ENCODE data around the gene SLC25A13. TPM values are rescaled to one million over a fixed set of nuclear protein-coding genes. Genes with fewer than 3 reads are reported as not detected.

Gene SLC25A13
- total and polyA plus RNA-seq, 2 of the 4 experiments (the other 2 are of a cell fraction) = 7.4 to 11.7 TPM

GRCh38 chr7:96282835-96283234, 39.1 kb downstream of the SLC25A13 start:
- no peak overlapping the region for H2BK20ac ChIP-seq (ENCODE audit: low read depth, low read length)
- no peak overlapping the region for H3K23ac ChIP-seq (ENCODE audit: low read depth, low read length)
- CTCF ChIA-PET = interaction anchor here (0.6 kb wide), 1 partner anchor 94 kb away, joined by 3 read pairs; no protein-coding TSS in a partner anchor
- H3K4me2 ChIP-seq (ENCODE audit: low read depth, low read length) = no peak overlapping the region
- no TSS peak for BruUV-seq (replicated peaks)
- intact Hi-C loops (cut with micrococcal nuclease) (no loop called here), dilution Hi-C loops (cut with HindIII; ENCODE audit: low sequenced_read_pairs, unreplicated experiment) (no loop called here), in situ Hi-C loops (cut with MboI; ENCODE audit: low sequenced_read_pairs) (no loop called here)
- TF ChIP-seq RCOR1 (IDR thresholded peaks at IDR 0.05; ENCODE audit: insufficient replicate concordance, low read length) (no peak), MAZ (IDR thresholded peaks at IDR 0.05; ENCODE audit: borderline replicate concordance, low read depth, low read length) (no peak), MXI1 (IDR thresholded peaks at IDR 0.05; ENCODE audit: borderline replicate concordance, low read depth, low read length) (no peak), NFE2L2 (IDR thresholded peaks at IDR 0.05; ENCODE audit: low read depth, low read length) (no peak), BHLHE40 (IDR thresholded peaks at IDR 0.05; ENCODE audit: low read depth, low read length) (no peak), ELK1 (IDR thresholded peaks at IDR 0.05; ENCODE audit: borderline replicate concordance, low read depth, low read length) (no peak), RAD21 (IDR thresholded peaks at IDR 0.05; ENCODE audit: low read length) (no peak), SMC3 (IDR thresholded peaks at IDR 0.05; ENCODE audit: low read depth, low read length) (no peak), CHD1 (IDR thresholded peaks at IDR 0.05; ENCODE audit: low read depth, low read length) (no peak), POLR2A (IDR thresholded peaks at IDR 0.05; ENCODE audit: low read depth, low read length) (no peak), MAFK (IDR thresholded peaks at IDR 0.05; ENCODE audit: low read depth, low read length) (no peak), USF2 (IDR thresholded peaks at IDR 0.05; ENCODE audit: low read depth, low read length) (no peak), CEBPB (IDR thresholded peaks at IDR 0.05; ENCODE audit: low read depth, low read length) (no peak), RFX5 (IDR thresholded peaks at IDR 0.05; ENCODE audit: low read depth, low read length) (no peak), CTCF (conservative IDR thresholded peaks at IDR 0.05; ENCODE audit: low read depth, low read length) (no peak), FOS (IDR thresholded peaks at IDR 0.05; ENCODE audit: low read depth, low read length) (no peak)
- no peak overlapping the region for H3K14ac ChIP-seq (replicated peaks; ENCODE audit: low read depth, low read length)
- H3K56ac ChIP-seq (ENCODE audit: extremely low read depth, insufficient read depth, low read length) = no peak overlapping the region
- H3K4me3 ChIP-seq (ENCODE audit: insufficient read depth, low read depth, low read length) = no peak overlapping the region
- no peak overlapping the region for H3K27ac ChIP-seq (ENCODE audit: insufficient read depth, low read length)
- peaks cover 6% of the 10 kb centered on the region; the same call in 1 of the 2 replicates for H3K9me1 ChIP-seq (ENCODE audit: insufficient read depth, low read length)
- no CpG with 5 or more reads among the region's 1 CpG for WGBS, 2 experiments (ENCODE audit: extremely low coverage in 2 of 2, insufficient read length in 1 of 2)
- no peak for DNase-seq
- H3K4ac ChIP-seq (ENCODE audit: low read depth, low read length) = no peak overlapping the region
- no peaks in the 10 kb centered on the region for H3K9me3 ChIP-seq (ENCODE audit: control insufficient read depth, insufficient read depth, low read length)
- no peak overlapping the region for H2BK120ac ChIP-seq (ENCODE audit: low read depth, low read length)
- no peak overlapping the region for H2AFZ ChIP-seq (replicated peaks; ENCODE audit: low read length, poor library complexity)
- H3K36me3 ChIP-seq (ENCODE audit: control insufficient read depth, insufficient read depth, low read length) = no peaks in the 10 kb centered on the region
- no peaks in the 10 kb centered on the region for H3K4me1 ChIP-seq (ENCODE audit: control insufficient read depth, insufficient read depth, low read length)
- no peak overlapping the region for H4K91ac ChIP-seq (ENCODE audit: insufficient read depth, low read depth, low read length)
- POLR2A ChIA-PET (ENCODE audit: unreplicated experiment) = no interaction called here
- no peak overlapping the region for H2BK5ac ChIP-seq (ENCODE audit: low read depth, low read length, poor library complexity, severe bottlenecking)
- peaks cover 22% of the 10 kb centered on the region in 2 experiments; a peak in 3 of 4 replicates for H3K79me1 ChIP-seq (ENCODE audit: low read depth in 1 of 2, low read length in 2 of 2)
- no peaks in the 10 kb centered on the region for H3K27me3 ChIP-seq (ENCODE audit: control insufficient read depth, insufficient read depth, low read length)
- no peak overlapping the region for H2BK15ac ChIP-seq (ENCODE audit: low read depth, low read length)
- H4K20me1 ChIP-seq (ENCODE audit: insufficient read depth, low read length) = 0 out of 2 replicates have a peak, but pooled peaks cover 6% of the 10 kb centered on the region
- no peak overlapping the region for H4K5ac ChIP-seq (ENCODE audit: low read depth, low read length)
- no peak overlapping the region for H2AK5ac ChIP-seq (ENCODE audit: low read depth, low read length)
- ATAC-seq (ENCODE audit: low read depth) = no peak
- no peak overlapping the region for H4K8ac ChIP-seq (ENCODE audit: low read depth in 2 of 2, low read length in 2 of 2)
- no peak overlapping the region for H2AK9ac ChIP-seq (replicated peaks; ENCODE audit: low read depth, low read length, poor library complexity)
- no peak overlapping the region for H3K9ac ChIP-seq (ENCODE audit: low read depth, low read length)
- no peak overlapping the region for H3K18ac ChIP-seq (ENCODE audit: low read depth, low read length)

Data from IMR-90 (cell line).